Hepatocyte (in vitro differentiated cells): ENCODE data around the gene CCBE1. TPM values are rescaled to one million over a fixed set of nuclear protein-coding genes. Genes with fewer than 3 reads are reported as not detected.

Experiments used
- DNase-seq: peaks from one replicate; pipeline ENCODE4 v3.0.0-alpha.2; 2016; ENCODE audit warnings: low spot score
- H2AFZ ChIP-seq: fragments of 200-600 bp; sonication (generic); 2 replicates; pipeline ENCODE4 v1.6.0; 2016; ENCODE audit warnings: antibody characterized with exemption, mild to moderate bottlenecking
- H3K27ac ChIP-seq: fragments of 200-600 bp; sonication (generic); 2 replicates; pipeline ENCODE4 v1.5.1; 2016; ENCODE audit warnings: mild to moderate bottlenecking
- H3K27me3 ChIP-seq: fragments of 200-600 bp; sonication (generic); 2 replicates; pipeline ENCODE4 v1.6.1; 2016
- H3K36me3 ChIP-seq: fragments of 200-600 bp; sonication (generic); replicated peaks from 2 replicates; pipeline ENCODE4 v1.5.1; 2016; ENCODE audit warnings: low read depth; ENCODE audit not compliant: insufficient read depth
- H3K4me1 ChIP-seq: fragments of 200-600 bp; sonication (generic); 2 replicates; pipeline ENCODE4 v1.5.1; 2016; ENCODE audit warnings: mild to moderate bottlenecking, moderate library complexity; ENCODE audit not compliant: insufficient read depth
- H3K4me2 ChIP-seq: fragments of 200-600 bp; sonication (generic); 2 replicates; pipeline ENCODE4 v1.6.0; 2016
- H3K4me3 ChIP-seq: fragments of 200-600 bp; sonication (generic); 2 replicates; pipeline ENCODE4 v1.5.1; 2016; ENCODE audit warnings: mild to moderate bottlenecking
- H3K79me2 ChIP-seq: fragments of 200-600 bp; sonication (generic); 2 replicates; pipeline ENCODE4 v1.6.0; 2017; ENCODE audit warnings: mild to moderate bottlenecking
- H3K9me2 ChIP-seq: fragments of 200-600 bp; sonication (generic); replicated peaks from 2 replicates; pipeline ENCODE4 v1.6.0; 2017; ENCODE audit warnings: mild to moderate bottlenecking; ENCODE audit not compliant: insufficient read depth
- H3K9me3 ChIP-seq: fragments of 200-600 bp; sonication (generic); 2 replicates; pipeline ENCODE4 v1.5.1; 2016; ENCODE audit warnings: low read depth, mild to moderate bottlenecking
- H4K20me1 ChIP-seq: fragments of 200-600 bp; sonication (generic); 2 replicates; pipeline ENCODE4 v1.6.0; 2016; ENCODE audit warnings: mild to moderate bottlenecking; ENCODE audit not compliant: insufficient read depth, poor library complexity, severe bottlenecking
- EZH2 ChIP-seq: fragments of 200-600 bp; sonication (generic); IDR thresholded peaks from 2 replicates; pipeline ENCODE4 v1.6.1; 2016; ENCODE audit warnings: antibody characterized with exemption, mild to moderate bottlenecking, borderline replicate concordance
- EZH2phosphoT487 ChIP-seq: fragments of 200-600 bp; sonication (generic); IDR thresholded peaks from one replicate; pipeline ENCODE4 v1.6.1; 2018; ENCODE audit warnings: antibody characterized with exemption, mild to moderate bottlenecking, low read depth, moderate library complexity; ENCODE audit not compliant: unreplicated experiment, severe bottlenecking
- WGBS: methylation state at CpG from one replicate; pipeline ENCODE4 v1.1.6; 2016; ENCODE audit warnings: low lambda C conversion rate; ENCODE audit errors: missing lambda C conversion rate; 5-methylcytosine and 5-hydroxymethylcytosine counted together
- polyA plus RNA-seq: library from polyadenylated mRNA; unstranded; fragments of >200 nt; fragmentation: Nextera tagmentation; extraction: Ambion mirVana; gene quantifications from 2 replicates; pipeline ENCODE4 v1.2.1, GENCODE V29; 2016
- total RNA-seq: library from RNA; depleted of rRNA; stranded (reverse); fragments of >200 nt; gene quantifications from 2 replicates; pipeline ENCODE4 v1.2.3, GENCODE V29; 2014
- TF ChIP-seq, protein P1 (sequence below): fragments of 200-600 bp; sonication (generic); IDR thresholded peaks from 2 replicates; pipeline ENCODE4 v1.5.1; 2016; ENCODE audit warnings: antibody characterized with exemption, mild to moderate bottlenecking; ENCODE audit not compliant: poor library complexity

CCBE1 gene
- total and polyA plus RNA-seq, 2 experiments from 2014 or later, result 3.1 to 9.2 TPM

DNA sequence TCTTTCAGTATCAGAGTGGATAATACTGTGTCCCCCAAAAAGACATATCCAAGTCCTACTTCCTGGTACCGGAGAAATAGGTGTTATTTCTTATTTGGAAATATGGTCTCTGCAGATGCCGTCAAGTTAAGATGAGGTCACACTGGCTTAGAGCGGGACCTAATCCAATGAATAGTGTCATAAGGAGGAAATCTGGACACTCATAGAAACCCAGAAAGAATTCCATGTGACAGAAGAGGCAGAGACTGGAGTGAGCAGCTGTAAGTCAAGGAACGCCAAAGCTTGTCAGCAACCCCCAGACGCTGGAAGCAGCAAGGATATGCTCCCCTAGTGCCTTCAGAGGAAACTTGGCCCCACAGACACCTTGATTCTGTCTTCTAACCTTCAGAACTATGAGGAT is 69.8 kb downstream of the CCBE1 start:
- Histone ChIP-seq H3K4me1 (peaks cover 12% of the 10 kb centered on the region), H3K9me3 (no peaks in the 10 kb centered on the region), H3K4me2 (no peak overlapping the region), H3K4me3 (no peak overlapping the region), H3K27ac (no peak overlapping the region), H2AFZ (no peak overlapping the region), H3K79me2 (no peaks in the 10 kb centered on the region), H3K9me2 (no peaks in the 10 kb centered on the region), H3K36me3 (no peaks in the 10 kb centered on the region), H4K20me1 (no peaks in the 10 kb centered on the region), H3K27me3 (no peaks in the 10 kb centered on the region)
- TF ChIP-seq, protein P1, sequence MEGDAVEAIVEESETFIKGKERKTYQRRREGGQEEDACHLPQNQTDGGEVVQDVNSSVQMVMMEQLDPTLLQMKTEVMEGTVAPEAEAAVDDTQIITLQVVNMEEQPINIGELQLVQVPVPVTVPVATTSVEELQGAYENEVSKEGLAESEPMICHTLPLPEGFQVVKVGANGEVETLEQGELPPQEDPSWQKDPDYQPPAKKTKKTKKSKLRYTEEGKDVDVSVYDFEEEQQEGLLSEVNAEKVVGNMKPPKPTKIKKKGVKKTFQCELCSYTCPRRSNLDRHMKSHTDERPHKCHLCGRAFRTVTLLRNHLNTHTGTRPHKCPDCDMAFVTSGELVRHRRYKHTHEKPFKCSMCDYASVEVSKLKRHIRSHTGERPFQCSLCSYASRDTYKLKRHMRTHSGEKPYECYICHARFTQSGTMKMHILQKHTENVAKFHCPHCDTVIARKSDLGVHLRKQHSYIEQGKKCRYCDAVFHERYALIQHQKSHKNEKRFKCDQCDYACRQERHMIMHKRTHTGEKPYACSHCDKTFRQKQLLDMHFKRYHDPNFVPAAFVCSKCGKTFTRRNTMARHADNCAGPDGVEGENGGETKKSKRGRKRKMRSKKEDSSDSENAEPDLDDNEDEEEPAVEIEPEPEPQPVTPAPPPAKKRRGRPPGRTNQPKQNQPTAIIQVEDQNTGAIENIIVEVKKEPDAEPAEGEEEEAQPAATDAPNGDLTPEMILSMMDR, result no peak
- TF ChIP-seq EZH2phosphoT487 (no peak), EZH2 (no peak)
- 90% methylated on average over 5 of the region's 5 CpGs for WGBS
- DNase-seq, result no peak

DNA sequence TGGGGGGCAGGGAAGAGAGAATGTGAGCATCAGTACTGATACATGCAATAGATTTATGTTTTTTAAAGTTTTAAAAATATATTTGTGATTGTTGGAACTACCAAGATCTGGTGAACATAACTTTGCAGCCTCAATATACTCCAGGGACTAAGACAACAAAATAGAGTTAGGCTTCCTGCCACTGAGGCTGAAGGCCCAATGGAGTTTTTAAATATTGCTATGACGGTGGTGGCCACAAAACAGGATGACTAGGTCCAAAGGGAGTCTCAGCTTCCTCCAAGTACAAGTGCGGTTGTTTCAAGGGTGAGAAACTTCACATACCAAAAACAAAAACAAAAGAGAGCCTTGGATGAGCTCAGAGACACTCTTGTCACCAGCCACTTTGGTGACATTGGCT is 72.9 kb downstream of the CCBE1 start:
- H4K20me1 ChIP-seq, result no peaks in the 10 kb centered on the region
- no peak overlapping the region for H3K4me2 ChIP-seq
- H3K79me2 ChIP-seq, result no peaks in the 10 kb centered on the region
- WGBS, result 96% methylated on average over 2 of the region's 2 CpGs
- no peak for DNase-seq
- H3K36me3 ChIP-seq, result no peaks in the 10 kb centered on the region
- H3K4me1 ChIP-seq, result peaks cover 12% of the 10 kb centered on the region
- H3K4me3 ChIP-seq, result no peak overlapping the region
- no peaks in the 10 kb centered on the region for H3K9me3 ChIP-seq
- no peak for TF ChIP-seq EZH2phosphoT487
- TF ChIP-seq EZH2, result no peak
- TF ChIP-seq, protein P1, result no peak
- H3K27me3 ChIP-seq, result peaks cover 9% of the 10 kb centered on the region
- no peak overlapping the region for H2AFZ ChIP-seq
- H3K27ac ChIP-seq, result no peak overlapping the region
- no peaks in the 10 kb centered on the region for H3K9me2 ChIP-seq

DNA sequence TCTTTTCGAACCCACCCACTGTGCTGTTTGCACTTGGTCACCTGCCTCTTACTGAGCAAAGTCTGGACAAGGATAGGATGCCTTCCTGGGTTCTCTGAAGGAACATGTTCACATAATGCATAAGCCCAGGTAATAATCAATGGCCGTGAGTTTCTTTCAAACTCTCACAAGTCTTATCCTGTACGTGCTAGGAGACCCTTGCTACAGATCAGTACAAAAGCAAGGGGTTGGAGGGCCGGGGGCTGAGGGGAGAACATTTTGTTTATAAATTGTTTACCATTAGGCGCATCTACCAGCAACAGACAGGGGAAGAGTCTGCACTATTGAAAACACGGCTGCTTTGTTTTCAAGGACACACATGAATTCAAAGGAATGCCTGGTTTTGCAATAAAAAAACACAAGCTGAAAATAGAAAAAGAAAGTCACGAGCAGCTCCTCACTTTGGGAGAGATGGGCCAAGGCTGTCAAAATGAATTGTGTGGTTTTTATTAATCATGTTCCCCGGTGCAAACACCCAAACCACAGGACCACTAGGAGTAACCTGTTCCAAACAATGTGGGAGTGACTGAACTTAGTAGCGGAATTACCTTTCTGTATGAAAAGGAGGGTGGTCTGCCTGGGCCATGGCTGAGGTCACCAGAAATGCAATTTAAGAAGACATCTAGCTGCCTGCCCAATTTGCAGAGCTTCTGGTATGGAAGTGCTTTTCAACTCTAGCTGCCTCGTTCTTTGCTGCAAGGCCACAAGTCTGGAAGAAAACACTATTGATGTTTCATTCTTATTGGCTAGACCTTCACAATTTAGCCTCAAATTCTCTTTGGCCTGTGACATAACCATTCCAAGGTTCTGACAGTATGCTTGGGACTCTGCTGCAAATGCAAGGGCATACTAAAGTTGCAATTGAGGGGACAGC is 73.5 kb downstream of the CCBE1 start:
- no peak overlapping the region for H3K4me3 ChIP-seq
- 68% methylated on average over 10 of the region's 10 CpGs for WGBS
- H4K20me1 ChIP-seq, result no peaks in the 10 kb centered on the region
- no peaks in the 10 kb centered on the region for H3K36me3 ChIP-seq
- H3K9me2 ChIP-seq, result no peaks in the 10 kb centered on the region
- H3K27ac ChIP-seq, result no peak overlapping the region
- H3K4me2 ChIP-seq, result peak overlapping the region; percentile 7
- TF ChIP-seq, protein P1, result no peak
- TF ChIP-seq EZH2phosphoT487 (no peak), EZH2 (no peak)
- no peak for DNase-seq
- no peaks in the 10 kb centered on the region for H3K9me3 ChIP-seq
- H3K4me1 ChIP-seq, result peaks cover 12% of the 10 kb centered on the region
- H3K79me2 ChIP-seq, result no peaks in the 10 kb centered on the region
- H2AFZ ChIP-seq, result peak overlapping the region; percentile 11
- peaks cover 9% of the 10 kb centered on the region for H3K27me3 ChIP-seq
